ENCODE results near the gene RUFY3.

DNA sequence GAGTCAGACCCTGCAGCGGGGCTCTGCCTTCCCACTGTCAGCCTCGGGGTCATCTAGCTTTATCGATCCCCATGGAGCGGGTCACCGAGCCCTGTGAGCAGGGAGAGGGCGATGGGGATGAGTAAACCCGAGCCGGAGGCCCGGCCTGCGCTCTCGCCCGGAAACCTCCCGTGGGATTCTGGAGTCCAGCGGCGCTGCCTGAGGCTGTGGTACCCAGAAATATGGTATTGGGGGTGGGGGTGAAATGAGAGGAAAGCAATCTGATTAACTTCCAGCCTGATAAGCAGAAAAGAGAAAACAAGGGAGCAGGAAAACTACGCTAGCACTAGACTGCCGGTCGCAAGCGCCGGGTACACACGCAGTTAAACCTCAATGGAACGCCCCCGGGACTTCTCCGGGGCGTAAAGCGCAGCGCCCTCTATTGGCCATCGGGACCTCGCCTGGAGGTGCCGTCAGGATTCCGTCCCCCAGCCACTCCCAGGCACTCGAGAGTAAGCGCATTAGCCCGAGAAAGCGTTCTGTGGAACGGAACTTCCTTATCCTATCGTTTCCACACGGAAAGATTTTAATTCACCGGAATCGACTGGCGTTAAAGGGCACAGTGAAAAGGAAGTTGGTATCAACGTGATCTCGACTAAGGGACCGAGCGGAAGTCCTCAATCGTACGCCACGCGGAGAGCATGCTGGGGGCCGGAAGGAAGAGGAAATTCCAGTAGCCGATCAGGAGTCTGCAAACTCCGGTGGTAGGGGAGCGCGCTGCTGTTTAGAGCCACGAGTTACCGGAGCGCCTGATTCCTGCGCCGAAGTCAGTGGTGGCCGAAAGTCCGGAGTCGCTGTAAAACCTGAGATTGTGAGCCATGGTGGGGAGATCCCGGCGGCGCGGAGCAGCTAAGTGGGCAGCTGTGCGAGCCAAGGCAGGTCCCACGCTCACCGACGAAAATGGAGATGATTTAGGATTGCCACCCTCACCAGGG lies 33.7 kb upstream of the RUFY3 start, which contains the start of gene UTP3:
- TF ChIP-seq, protein P1, sequence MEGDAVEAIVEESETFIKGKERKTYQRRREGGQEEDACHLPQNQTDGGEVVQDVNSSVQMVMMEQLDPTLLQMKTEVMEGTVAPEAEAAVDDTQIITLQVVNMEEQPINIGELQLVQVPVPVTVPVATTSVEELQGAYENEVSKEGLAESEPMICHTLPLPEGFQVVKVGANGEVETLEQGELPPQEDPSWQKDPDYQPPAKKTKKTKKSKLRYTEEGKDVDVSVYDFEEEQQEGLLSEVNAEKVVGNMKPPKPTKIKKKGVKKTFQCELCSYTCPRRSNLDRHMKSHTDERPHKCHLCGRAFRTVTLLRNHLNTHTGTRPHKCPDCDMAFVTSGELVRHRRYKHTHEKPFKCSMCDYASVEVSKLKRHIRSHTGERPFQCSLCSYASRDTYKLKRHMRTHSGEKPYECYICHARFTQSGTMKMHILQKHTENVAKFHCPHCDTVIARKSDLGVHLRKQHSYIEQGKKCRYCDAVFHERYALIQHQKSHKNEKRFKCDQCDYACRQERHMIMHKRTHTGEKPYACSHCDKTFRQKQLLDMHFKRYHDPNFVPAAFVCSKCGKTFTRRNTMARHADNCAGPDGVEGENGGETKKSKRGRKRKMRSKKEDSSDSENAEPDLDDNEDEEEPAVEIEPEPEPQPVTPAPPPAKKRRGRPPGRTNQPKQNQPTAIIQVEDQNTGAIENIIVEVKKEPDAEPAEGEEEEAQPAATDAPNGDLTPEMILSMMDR (conservative IDR thresholded peaks at IDR 0.05), result peak; percentile 97
- peak; percentile 83 for TF ChIP-seq ZFX (IDR thresholded peaks at IDR 0.05)
